Erythroblast (primary cell): Measurements from ENCODE around the gene S100A5.

ENCODE experiments used
- DNase-seq, 2 experiments: peaks; one replicate each; lab custom pipeline; 2025; lab: John Stamatoyannopoulos, UW
- GATA1 ChIP-seq: IDR thresholded peaks from 2 replicates; pipeline ENCODE4 v1.6.1; 2011; ENCODE audit warnings: low read depth, mild to moderate bottlenecking, control low read depth, low read length, moderate library complexity
- POLR2A ChIP-seq: IDR thresholded peaks from 2 replicates; pipeline ENCODE4 v1.6.1; 2011; ENCODE audit warnings: mild to moderate bottlenecking, low read length

S100A5 gene

DNA sequence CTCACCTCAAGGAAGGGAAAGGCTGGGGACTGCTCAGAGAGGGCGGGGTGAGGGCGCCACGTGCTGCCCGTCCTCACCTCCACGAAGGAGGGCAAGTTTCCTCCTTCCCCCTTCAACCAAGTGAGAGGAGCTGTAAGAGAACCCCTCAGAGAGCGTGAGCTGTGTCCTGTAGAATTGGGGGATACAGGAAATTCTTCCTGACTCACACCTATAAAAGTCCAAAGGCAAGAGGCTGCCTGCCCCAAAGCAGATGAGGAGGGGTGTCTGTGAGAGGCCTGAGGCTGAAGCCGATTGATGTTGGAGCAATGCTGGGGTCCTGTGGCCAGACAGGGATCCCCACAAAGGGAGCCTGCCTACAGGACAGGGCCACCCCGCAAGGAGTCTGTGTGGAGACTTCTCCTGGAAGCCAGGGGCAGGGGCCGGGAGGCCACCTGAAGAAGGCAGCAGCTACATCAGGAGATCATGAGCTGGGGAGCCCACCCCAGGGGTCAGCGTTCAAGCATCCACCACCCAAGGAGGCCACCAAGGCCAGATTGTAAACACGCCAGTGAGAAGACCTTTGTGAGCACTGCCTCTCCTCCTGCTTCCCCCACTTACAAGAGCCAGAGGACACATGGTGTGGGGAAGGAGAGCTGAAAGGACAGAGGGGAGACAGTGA lies 32.7 kb downstream of the S100A5 start:
- no peak for TF ChIP-seq POLR2A
- no peak for TF ChIP-seq GATA1
- DNase-seq: no peak

DNA sequence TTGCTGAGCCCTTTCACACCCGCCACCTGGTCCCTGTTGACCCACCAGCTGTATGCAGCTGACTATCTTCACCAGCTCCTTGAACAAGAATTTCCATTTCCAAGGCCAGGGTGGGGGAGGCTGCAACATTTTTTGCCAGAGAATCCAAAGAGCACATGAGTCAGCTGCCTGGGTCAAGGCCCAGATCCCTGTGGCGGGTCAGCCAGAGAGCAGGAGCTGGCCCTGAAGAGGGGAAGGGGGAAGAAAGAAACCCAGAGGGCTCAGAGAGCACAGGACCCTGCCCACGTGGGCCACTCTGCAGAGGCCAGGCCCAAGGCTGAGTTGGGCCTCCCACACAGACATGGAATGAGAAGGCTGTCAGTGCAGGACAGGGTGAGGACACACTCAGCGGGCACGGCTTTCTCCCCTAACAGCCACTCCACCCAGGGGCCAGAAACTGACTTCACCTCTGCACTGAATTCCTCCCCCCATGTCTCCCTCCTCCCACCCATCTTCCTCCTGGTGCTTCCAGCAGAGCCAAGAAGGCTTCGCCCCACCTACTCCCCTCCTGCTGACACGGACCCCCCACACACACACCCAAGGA lies 33.8 kb downstream of the S100A5 start:
- no peak for DNase-seq
- no peak for TF ChIP-seq POLR2A
- no peak for TF ChIP-seq GATA1

DNA sequence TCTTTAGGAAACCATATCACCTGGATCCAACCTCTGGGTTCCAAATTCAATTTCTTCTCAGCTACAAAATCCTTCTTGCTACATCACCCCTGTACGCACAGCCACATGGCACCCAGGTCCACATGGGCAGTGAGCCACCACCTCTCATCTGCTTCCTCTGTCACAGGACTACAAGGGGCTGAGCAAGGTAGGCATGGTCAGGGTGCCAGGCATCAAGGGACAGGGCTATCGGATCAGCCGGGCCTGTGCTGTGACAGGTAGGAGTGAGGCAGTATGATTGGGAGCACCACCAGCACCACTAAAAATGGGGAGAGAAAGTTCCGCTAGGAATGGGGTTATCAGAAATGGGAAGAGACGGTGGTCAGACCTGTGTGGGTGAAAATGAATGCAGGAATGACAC lies 34.3 kb downstream of the S100A5 start:
- no peak for TF ChIP-seq POLR2A
- no peak for TF ChIP-seq GATA1
- no peak for DNase-seq

DNA sequence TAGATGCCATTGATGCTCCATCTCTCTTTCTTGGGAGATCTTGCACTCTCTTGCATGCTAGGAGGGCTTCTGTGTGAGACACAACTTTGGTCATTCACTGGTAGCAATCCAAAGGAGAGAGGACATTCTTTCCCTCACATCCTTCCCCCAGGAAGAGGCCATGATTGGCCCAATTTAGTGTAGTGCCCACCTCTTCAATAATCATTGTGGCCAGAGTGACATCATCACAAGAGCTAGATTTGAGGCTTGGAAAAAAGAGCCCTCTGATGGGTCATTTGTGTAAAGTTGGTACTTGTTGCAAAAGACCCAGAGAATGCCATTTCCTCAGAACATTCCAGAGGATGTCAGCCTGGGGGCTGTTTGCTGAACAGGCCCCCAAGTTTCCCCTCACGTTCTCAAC lies 35.2 kb downstream of the S100A5 start:
- TF ChIP-seq POLR2A (no peak), GATA1 (no peak)
- no peak for DNase-seq

DNA sequence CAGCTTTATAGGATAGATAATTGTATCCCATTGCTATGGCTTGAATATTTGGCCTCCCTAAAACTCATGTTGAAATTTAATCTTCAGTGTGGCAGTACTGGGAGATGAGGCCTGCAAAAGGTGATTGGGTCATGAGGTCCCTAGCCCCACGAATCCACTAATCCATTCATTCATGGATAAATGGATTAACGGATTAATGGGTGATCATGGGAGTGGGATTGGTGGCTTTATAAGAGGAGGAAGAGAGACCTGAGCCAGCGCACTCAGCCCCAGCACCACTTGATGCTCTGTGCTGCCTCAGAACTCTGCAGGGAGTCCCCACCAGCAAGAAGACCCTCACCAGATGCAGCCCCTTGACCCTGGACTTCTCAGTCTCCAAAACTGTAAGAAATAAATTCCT lies 37.0 kb downstream of the S100A5 start:
- DNase-seq: no peak
- TF ChIP-seq GATA1 (no peak), POLR2A (no peak)

DNA sequence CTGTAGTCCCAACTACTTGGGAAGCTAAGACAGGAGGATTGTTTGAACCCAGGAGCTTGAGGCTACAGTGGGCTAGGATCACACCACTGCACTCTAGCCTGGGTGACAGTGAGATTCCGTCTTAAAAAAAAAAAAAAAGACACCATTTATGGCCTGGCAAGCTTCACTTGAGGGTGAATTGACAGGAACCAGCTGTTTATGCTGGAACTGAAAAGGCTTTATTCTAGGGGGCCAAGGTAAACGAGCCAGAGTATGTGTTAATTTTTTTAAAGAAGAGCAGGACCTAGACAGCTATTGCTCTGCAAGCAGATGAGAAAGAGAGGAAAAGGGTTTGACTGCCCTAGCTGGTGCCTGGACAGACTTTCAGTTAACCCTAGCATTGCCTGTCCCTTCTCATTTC lies 42.0 kb downstream of the S100A5 start:
- TF ChIP-seq POLR2A: no peak
- TF ChIP-seq GATA1: no peak

DNA sequence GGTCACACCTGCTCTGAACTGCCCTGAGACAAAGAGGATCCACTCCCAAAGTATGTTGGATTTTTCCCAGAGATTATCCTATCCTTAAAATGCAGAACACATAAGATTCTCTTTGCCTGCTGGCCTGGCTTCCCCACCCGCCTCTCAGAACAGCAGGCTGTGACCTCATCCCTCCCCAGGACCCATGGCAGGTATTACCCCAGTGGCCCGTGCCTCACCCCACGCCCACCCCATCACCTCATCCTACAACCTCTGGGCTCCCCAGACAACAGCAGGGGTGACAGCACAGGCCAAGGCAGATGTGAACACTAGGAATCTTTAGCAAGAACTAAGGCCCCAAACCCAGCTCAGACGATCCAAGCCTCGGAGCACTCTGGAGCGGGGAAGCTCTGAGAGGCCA lies 45.2 kb downstream of the S100A5 start:
- no peak for TF ChIP-seq GATA1
- no peak for TF ChIP-seq POLR2A
- DNase-seq: no peak

More for the DNA sequence above, 42.0 kb downstream of the S100A5 start:
- DNase-seq: no peak

DNA sequence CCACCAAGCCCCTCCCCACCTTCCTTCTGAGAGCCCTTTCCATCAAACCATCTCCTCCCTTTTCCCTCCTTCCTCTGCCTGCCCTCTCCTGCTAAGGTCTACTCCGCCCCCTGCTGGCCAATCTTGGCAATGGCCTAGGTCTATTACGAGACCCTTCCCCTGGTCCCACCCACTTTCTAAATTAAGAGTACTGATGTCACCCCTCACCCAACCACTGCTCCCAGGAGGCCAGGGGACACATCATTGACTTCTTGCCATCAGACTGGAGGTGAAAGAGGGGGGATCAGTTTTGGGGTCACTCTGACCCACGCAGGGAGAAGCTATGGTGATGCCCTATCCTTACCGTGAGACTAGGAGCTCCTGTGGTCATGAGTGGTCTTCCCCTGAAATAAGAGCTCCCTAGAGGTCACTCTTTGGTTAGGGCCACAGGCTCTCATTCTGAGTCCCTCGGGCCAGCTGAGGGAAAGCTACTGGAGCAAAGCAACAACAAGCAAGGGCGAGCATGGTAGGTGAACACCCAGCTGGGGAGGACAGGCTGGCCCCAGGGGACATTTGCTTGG lies 45.7 kb downstream of the S100A5 start:
- peak; percentile 63 to 80 for DNase-seq
- TF ChIP-seq GATA1 (no peak), POLR2A (no peak)

DNA sequence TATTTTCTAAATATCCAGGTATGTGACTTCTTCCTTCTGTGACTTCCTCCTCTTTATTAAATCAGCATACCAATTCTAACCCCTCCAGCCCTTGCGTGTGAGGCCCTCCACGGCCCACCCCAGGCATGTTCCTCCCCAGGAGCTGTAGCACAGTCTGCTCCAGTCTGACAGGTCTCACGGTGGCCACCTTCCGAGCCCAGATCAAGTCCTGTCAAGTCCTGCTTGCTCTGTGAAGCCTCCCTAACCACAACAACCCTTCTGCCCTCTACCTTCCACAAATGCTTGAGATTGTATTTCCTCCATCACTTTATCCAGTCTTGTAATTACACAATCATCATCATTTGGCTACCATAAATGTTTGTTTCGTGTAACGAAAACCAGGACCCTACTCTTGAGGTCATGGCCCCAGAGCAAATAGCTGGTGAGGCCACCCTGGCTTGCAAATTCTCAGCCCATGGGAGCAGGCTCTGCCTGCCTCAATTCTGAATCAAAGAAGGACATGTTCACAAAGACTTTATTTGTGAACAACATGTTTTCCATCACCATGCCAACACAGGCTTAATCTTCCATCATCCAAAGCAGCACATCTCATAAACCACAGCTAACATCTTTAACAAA lies 47.3 kb downstream of the S100A5 start:
- TF ChIP-seq GATA1: no peak
- TF ChIP-seq POLR2A: no peak
- no peak for DNase-seq

DNA sequence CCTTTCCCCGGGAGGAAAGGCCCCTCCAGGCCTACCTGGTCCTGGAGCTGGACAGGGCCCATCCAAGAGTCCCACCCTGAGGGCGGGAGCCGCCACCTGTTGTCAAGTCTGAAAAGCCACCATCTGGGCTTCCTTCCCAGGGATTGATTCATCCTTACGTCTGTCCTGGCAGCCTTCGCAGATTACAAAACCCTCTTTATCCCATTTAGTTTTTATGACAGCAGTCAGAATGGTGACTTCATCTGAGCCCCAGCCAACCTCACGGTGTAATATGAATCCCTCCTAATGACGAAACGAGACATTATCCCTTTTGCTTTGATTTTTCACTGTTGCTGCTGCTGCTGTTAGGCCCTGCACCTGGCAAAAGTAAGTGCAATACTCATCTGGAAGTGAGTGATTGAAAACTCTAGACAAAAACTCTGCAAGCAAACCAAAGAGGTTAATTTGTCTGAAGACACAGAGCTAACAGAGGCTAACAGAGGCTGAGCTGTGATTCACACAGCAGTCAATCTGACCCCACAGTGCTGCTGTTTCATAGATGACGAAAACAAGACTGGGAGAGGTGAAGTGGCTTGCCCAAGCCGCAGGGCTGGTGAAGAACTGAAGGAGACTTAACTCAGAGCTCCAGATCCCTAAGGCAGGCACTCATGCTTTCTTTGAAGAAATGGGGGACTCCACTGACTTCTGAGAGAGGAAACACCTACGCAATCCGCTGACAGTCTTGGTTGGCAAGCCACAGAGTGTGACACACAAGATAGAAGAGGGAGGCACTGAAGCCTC lies 50.3 kb downstream of the S100A5 start:
- no peak for DNase-seq
- no peak for TF ChIP-seq POLR2A
- no peak for TF ChIP-seq GATA1

DNA sequence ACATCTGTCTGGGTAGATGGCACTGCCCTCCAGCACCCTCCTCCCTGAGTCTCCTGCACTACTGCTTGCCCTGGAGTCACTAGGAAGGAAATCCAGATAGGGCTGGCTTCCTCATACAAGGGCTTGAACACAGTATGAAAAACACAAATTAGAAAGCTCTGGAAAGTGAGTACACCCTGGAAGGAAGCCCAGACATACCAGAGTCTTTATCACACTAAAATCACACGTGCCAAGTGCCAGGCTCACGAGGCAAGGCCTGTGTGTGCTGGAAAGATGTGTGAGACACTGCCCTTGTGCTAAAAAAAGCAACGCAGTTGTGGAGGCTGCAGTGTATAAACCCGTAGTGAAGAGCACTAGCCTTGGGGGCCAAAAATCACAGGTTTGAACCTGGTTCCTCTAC lies 52.0 kb downstream of the S100A5 start:
- DNase-seq: no peak
- TF ChIP-seq GATA1: no peak
- no peak for TF ChIP-seq POLR2A

DNA sequence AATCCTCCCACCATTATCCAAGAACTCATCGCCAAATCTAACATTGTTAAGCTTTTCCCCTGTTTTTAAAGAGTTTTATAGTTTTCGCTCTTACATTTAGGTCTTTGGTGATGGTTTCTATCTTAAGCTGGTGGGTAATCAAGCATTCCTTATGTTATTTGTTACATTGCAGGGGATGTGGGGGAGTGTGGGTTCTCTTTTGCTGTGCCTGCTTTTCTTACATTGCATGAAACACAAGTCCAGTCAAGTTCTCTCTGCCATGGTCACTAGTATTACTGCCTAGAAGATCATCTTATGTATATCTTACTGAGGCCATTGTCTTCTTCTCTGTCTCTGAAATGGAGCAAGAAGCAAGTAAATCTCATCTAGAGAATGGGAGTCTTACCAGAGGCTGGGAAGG lies 53.0 kb downstream of the S100A5 start:
- TF ChIP-seq GATA1 (no peak), POLR2A (no peak)

More for the DNA sequence above, 53.0 kb downstream of the S100A5 start:
- DNase-seq: no peak
